A172 (cell line): ENCODE measurements around the gene MTCL1. TPM values are rescaled to one million over a fixed set of nuclear protein-coding genes. Genes with fewer than 3 reads are reported as not detected.
"Not testable (repeated sequence)": the region's sequence is repeated elsewhere in the genome, so short reads cannot be mapped to it uniquely, and the experiment has no call there.

Experiments used
- DNase-seq: peaks from one replicate; pipeline ENCODE4 v3.0.0-alpha.2; 2015; ENCODE audit warnings: low spot score
- total RNA-seq: library from RNA; depleted of rRNA; stranded (reverse); fragments of >200 nt; shearing (Covaris generic); gene quantifications from 2 replicates; pipeline ENCODE4 v1.2.3, GENCODE V29; 2014

Gene MTCL1
- total RNA-seq, 1 experiment from 2014 or later: 33.6 TPM

DNA sequence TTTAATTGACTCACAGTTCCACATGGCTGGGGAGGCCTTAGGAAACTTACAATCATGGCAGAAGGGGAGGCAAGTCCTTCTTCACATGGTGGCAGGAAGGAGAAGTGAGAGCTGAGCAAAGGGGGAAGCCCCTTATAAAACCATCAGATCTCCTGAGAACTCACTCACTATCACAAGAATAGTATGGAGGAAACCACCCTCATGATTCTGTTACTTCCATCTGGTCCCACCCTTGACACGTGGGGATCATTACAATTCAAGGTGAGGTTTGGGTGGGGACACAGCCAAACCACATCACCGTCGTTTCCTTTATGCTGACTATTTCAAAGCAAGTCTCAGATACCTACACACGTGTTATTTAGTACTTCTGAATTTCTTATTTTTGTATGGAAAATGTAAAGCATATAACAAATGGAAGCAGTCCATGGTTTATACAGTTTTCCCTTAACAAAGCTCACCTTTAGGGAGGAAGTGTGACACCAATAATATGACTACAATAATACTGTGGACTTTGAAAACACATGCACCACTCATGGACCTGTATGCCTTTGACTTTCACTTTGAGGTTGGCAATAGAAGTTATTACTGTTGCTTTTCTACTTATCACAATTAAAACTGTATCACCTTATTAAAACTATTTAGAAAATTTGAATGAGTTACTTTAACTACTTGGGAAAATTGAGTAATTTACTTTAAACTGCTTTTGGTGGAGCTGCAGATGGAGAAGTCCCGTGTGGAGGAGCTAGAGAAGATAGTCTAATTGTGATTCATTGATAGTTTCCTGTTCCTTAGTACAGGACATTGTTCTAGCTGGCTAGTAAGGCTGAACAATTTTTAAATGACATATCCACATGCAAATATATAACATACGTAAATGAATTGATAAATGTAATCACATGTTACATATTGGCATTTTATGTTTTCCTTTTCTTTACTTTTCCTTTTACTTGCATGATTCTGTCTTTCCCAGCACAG is 37.3 kb downstream of the MTCL1 start:
- DNase-seq: no peak

DNA sequence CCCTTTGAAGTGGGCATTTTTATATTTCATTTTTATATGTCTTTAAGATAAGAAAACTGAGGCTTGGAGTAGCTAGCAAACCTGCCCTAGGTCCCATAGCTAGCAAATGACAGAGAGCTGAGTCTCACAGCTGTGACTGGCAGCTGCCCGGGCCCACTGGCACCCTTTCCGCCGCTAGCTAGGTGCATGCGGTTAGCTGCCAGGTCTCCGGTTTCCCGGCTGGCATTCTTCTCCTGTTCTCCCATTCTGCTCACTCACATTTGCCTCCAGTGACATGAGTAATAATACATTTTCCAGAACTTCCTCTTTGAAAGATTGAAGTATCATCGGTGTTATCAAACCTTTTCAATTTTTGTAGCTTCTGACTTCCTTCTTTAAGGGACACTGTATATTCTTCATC is 38.7 kb downstream of the MTCL1 start:
- DNase-seq: no peak

- no peak for DNase-seq
Measured at GRCh38 chr18:8744656-8745055, 39.3 kb downstream of the MTCL1 start.

DNA sequence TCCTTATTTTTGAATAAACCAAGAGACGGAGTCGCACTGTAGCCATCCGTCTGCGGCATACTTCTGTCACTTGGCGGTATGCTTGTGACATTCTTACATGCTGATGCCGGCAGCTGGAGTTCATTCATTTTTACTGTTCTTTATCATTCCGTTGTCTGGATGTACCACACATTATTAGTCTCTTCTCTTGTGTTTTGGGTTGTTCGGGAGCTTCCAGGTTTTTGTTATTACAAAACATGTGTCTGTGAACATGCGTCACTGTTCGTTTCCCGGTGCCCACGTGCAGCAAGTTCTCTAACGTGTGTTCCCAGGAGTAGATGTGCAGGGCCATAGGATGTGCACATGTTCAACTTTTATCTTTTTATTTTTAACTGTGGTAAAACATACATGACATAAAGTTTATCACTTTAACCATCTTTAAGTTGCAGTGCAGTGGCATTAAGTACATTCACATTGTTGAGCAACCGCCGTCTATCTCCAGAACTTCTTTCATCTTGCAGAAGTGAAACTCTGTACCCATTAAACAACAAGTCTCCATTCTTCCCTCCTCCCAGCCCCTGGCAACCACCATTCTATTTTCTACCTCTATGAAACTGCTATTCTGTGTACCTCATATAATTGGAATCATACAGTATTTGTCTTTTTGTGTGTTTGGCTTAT is 40.1 kb downstream of the MTCL1 start:
- no peak for DNase-seq

DNA sequence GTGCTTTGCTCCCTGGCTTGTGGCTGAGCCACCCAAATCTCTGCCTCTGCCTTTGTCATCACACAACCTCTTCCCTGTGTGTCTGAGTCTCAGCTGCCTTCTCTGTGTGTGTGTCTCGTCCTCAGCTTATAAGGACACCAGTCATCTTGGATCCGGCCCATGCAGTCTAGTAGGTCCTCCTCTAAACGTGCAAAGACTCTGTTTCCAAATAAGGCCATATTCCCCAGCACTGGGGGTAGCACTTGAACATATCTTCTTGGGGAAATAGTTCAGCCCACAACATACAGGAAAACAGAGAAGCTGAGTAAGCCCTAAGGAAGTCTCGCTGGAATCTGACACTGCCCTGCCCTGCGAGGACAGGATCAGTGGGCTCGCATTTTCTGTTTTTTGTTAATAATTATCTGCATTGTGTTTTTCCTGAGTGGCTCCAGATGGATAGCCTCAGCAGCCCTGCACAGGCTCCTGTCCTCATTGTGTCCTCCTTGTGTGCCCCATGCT is 42.1 kb downstream of the MTCL1 start:
- no peak for DNase-seq

DNA sequence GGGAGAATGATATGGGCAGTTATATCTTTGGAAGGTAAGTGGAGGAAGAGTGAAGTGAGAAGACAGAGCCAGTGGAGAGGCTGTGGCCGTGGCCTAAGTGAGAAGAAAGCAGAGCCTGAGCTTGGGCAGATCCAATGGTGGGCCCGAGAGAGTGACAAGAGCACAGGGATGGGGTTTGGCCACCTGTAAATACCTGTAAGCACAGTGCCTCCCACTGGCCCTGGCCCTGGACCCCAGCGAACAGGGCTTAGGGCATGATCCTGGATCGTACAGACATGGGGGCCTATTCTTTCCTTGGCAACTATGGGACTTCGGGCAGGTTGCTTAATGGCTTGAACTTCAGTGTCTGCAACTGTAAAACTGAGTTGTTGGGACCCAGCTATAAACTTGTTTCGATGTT is 44.1 kb downstream of the MTCL1 start:
- no peak for DNase-seq

GRCh38 chr18:8750954-8751415 is 45.6 kb downstream of the MTCL1 start:
- peak; percentile 78 for DNase-seq

GRCh38 chr18:8751692-8752091 is 46.3 kb downstream of the MTCL1 start:
- no peak for DNase-seq

DNA sequence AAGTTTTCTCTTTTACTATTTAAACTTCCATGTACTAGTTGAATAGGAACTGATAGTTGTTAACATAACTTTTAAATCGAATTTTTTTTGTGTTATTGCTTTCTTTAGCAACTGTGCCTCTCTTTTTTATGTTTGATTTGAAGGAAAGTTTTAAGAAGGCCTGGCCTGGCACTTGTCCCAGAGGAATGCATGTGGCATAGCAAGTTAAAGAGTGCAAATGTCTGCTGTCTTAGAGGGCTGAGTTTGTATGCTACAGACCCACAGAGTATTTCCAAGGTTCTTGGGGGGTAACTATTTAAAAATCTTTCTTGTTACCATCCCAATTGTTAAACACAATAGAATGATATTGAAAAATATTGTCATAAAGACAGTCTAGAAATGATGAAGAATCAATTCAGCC is 47.0 kb downstream of the MTCL1 start:
- DNase-seq: no peak

DNA sequence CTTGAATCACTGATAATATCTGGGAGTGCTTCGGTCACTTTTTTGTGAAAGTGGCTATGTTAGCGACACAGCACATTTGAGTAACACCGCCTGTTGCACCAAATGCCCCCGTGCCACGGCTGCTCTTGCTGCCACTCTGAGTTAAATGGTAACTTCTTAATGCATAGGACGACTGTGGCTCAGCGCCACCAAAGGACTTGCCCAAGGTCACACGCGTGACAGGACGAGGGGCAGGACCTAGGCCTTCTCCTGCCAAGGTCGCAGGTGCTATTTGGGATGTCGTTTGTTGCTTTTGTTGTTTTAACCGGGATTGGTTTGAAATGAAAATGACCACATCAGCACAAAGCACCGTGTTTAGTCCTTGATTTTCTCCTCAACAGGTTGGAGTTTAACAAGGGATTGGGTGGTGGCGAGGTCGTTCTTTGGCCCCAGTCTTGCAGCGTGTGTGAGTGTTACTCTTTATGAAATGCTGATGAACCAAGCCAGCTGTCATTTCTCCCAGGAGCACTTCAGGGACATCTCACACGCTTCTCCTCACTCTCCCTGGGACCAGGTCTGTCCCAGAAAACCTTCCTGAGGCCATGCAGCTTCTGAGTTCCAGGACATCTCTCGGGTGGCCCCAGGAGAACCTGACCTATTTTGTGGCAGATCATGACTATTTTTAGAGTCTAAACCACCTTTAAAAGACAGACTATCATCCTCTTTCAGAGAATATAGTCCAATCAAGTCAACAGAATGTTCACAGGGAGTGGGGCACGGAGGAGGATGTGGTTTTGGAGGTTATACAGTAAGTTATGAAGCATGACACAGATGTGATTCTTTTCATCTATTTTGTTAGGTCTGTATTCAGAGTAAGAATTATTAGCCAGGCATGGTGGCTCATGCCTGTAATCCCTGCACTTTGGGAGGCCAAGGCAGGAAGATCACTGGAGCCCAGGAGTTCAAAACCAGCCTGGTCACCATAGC is 49.9 kb downstream of the MTCL1 start:
- DNase-seq: peak; percentile 70

DNA sequence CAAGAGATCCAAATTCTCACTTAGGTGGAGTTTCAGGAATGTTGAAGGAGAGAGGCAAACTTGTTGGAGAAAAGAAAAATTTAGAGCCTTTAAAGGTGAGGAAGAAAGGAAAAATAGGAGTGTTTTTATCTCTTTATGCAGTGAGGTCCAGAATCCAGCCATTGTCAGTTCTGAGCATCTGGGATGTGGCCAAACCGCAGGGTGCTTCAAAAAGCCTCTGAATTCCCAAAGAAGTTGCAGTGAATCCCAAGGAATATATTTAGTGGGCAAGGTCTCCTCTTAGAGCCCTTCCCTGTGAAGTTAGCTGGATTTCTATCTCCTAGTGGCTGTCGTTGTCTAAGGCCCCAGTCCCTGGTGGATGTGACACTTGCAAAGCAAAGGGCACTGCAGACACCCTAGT is 51.2 kb downstream of the MTCL1 start:
- DNase-seq: no peak

GRCh38 chr18:8757396-8757997 is 52.1 kb downstream of the MTCL1 start:
- DNase-seq: no peak

GRCh38 chr18:8758466-8758865 is 53.1 kb downstream of the MTCL1 start:
- DNase-seq: no peak

GRCh38 chr18:8760984-8761383 is 55.6 kb downstream of the MTCL1 start:
- DNase-seq: no peak

- not testable (repeated sequence) for DNase-seq
Measured at GRCh38 chr18:8761535-8761934, 56.2 kb downstream of the MTCL1 start.

GRCh38 chr18:8762968-8763367 is 57.6 kb downstream of the MTCL1 start:
- no peak for DNase-seq

GRCh38 chr18:8763611-8764010 is 58.3 kb downstream of the MTCL1 start:
- DNase-seq: peak; percentile 42

DNA sequence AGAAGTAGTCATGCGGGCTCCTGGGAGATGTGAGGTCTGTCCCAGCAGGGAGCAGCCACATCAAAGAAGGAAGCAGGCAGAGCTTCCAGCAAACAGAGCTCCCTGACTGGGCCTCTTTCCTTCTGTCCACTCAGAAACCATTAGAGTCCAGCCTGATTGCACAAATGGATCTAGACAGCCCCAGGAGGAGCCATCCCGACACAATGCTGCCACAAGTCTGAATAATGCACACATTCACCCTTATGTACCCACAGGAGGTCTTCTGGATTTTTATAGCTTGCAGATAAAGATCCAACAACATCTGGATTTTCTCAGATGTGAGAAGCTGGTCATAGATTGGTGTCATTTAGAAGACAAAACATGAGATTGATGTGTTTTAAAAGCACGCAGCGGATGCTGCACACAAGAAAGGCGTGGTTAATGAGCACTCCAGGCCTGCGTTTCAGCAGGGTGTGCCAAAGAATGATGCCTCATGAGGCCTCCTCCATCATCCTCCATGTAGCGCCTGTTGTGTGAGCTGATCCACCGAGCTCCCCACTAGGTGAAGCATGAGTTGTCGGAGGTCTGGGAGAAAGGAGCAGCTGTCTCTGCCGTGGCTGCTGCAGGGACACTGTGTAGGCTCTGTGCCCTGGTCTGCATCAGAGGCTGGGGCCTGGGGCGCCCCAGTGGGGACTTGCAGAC is 60.6 kb downstream of the MTCL1 start:
- peak; percentile 61 for DNase-seq

GRCh38 chr18:8766559-8767293 is 61.4 kb downstream of the MTCL1 start:
- no peak for DNase-seq

DNA sequence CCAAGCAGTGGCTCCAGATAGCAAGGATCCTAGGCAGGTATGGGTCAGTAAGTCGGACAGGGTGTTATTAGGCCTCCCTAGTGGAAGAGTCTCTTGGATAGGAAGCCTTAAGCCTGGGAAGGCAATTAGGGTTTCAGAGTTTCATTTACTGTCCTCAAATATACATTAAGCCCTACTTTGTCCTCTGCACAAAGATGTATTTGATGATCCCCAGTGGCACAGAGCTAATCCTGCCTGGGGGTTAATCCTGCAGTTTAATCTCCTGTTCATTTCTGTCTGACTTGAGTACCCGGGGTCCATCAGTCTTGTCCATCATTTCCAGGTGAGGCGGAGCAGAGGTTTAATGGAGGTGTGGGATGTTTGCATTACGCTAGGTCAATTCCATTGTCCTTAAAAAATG is 62.0 kb downstream of the MTCL1 start:
- DNase-seq: no peak
